ENCODE measurements around the gene GEMIN7.

GEMIN7 gene

GRCh38 chr19:45079063-45079910, at the start of gene GEMIN7:
TSS of gene GEMIN7 (plus strand) at chr19:45079260. CDS start at chr19:45090115, 10,855 bp downstream.
- no peak for DNase-seq (ENCODE audit: low spot score)

- DNase-seq (ENCODE audit: low spot score): no peak
These were observed 48.2 kb upstream of the GEMIN7 start for GRCh38 chr19:45030825-45031224.

DNA sequence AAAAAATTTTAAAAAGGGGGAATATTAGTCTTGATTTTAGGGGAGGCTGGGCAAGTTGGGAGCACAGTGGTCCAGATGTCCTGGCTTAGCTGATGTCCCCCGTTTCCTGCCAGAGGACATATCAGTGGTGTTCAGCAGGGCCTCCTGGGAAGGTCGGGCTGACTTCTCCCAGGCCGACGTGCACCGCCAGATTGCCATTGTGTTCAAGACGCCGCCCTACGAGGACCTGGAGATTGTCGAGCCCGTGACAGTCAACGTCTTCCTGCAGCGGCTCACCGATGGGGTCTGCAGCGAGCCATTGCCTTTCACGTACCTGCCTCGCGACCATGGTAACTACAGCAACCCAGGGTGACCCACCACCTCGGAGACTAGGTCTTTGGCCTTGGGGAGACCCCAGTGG, 46.6 kb upstream of the GEMIN7 start:
- no peak for DNase-seq (ENCODE audit: low spot score)

- DNase-seq (ENCODE audit: low spot score): no peak
These were observed 43.3 kb upstream of the GEMIN7 start for GRCh38 chr19:45035755-45036154.

DNA sequence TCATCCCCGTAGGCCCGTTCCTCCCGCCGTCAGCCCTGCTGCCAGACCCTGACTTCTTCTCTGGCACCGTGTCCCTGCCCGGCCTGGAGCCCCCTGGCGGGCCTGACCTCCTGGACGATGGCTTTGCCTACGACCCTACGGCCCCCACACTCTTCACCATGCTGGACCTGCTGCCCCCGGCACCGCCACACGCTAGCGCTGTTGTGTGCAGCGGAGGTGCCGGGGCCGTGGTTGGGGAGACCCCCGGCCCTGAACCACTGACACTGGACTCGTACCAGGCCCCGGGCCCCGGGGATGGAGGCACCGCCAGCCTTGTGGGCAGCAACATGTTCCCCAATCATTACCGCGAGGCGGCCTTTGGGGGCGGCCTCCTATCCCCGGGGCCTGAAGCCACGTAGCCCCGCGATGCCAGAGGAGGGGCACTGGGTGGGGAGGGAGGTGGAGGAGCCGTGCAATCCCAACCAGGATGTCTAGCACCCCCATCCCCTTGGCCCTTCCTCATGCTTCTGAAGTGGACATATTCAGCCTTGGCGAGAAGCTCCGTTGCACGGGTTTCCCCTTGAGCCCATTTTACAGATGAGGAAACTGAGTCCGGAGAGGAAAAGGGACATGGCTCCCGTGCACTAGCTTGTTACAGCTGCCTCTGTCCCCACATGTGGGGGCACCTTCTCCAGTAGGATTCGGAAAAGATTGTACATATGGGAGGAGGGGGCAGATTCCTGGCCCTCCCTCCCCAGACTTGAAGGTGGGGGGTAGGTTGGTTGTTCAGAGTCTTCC, 41.5 kb upstream of the GEMIN7 start:
- no peak for DNase-seq (ENCODE audit: low spot score)

GRCh38 chr19:45038931-45039893, 39.8 kb upstream of the GEMIN7 start, which contains the start of gene CLASRP:
TSS of gene CLASRP (plus strand) at chr19:45039045. CDS start at chr19:45040213, 1,168 bp downstream.
- DNase-seq (ENCODE audit: low spot score): peak; percentile 84

GRCh38 chr19:45040059-45040771, 38.8 kb upstream of the GEMIN7 start:
- no peak for DNase-seq (ENCODE audit: low spot score)

DNA sequence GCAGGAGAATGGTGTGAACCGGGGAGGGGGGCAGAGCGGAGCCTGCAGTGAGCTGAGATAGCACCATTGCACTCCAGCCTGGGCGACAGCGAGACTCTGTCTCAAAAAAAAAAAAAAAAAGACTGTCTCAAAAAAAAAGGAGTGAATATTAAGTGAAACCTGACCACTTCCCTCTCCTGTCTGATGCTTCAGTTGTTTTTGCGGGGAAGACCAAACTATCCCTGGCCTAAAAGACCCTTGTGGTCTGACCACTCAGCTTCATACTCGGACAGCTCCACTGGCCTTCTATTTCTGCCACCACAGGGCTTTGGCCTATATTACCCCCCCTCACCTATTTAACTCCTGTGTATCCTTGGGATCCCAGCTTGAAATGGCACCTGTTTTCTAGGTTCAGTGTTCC, 37.9 kb upstream of the GEMIN7 start:
- no peak for DNase-seq (ENCODE audit: low spot score)

GRCh38 chr19:45045671-45046353, 33.2 kb upstream of the GEMIN7 start:
- DNase-seq (ENCODE audit: low spot score): no peak

GRCh38 chr19:45046355-45046754, 32.7 kb upstream of the GEMIN7 start:
- DNase-seq (ENCODE audit: low spot score): no peak

DNA sequence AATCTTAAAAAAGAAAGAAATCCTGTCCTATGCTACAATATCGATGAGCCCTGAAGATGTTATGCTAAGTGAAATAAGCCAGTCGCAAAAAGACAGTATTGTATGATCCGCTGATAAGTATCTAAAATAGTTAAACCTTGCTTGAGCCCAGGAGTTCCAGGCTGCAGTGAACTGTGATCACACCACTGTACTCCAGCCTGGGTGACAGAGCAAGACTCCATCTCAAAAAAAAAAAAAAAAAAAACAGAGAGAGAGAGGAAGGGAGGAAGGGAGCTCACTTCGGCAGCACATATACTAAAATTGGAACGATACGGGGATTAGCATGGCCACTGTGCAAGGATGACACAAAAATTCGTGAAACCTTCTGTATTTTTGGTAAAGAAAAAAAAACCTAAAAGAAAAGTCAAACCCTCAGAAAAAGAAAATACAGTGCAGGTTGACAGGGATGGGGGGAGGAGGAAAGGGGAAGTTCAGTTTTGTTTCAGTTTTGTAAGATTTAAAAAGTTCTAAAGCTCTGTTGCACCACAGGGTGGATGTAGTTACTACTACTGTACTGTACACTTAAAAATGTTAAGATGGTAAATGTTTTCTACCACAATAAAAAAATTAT, 31.8 kb upstream of the GEMIN7 start:
- DNase-seq (ENCODE audit: low spot score): no peak

DNA sequence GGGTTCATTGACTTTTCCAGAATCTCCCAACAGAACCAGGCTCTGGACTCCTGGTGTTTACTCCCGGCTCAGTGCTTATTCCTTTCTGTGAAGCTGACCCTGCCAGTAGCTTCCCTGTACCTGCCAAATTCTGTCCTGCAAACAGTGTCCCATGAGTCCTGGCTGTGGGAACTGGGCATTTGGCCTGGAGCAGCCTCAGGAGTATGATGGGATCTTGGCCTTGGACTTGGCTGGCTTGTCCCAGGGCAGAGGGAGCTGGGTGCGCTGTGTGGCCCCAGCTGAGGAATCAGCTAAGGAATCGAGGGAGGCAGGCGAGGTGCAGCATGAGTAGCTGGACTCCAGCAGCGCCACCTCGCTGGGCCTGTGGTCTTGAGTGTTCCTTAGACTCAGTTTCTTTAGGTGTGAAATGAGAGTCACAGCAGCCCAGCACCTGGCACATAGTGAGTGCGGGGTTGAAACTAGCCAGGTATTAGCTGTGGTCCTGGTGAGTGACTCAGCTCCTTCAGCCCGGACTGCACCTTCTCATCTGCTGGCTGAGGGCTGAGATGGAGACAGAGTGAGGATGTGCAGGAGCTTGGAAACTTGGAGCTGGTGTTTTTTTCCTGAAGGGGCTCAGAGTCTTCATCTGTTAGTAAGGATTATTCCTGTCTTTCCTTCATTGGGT, 29.9 kb upstream of the GEMIN7 start:
- no peak for DNase-seq (ENCODE audit: low spot score)

DNA sequence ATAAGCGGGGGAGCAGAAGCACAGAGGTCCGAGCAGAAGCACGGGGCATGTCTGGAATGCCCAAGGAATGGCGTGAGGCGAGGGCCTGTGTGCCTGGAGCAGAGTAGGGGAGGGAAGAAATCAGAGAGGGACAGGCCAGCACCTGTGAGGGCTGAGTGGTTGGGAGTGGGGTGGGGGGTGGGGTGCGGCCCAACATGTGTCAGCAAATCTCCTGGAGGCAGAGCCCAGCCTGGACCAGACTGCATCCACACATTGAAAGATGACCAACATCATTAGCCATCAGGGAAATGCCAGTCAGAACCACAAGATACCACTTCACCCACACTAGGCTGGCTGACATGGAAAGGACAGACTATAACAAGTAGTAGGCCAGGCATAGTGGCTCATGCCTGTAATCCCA, 29.0 kb upstream of the GEMIN7 start:
- no peak for DNase-seq (ENCODE audit: low spot score)

GRCh38 chr19:45051929-45052579, 27.0 kb upstream of the GEMIN7 start:
- DNase-seq (ENCODE audit: low spot score): no peak

DNA sequence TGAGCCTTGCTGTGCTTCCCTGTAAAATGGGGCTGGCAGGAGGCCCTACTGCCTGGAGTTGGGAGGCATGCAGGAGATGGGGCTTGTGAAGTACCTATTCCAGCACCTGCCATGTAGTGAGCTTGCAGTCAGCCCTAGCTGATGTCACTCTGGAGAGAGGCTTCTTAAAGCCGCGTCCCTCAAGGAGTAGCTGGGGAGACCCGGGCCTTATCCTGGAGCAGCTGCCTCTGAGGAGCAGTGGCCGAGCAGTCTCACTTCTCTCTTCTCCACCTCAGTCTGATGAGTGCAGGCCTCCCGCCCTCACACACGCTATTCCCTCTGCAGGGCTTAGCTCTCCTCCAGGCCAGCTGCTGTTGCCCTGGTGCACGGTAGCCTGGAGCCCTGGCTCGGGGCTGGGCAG, 22.2 kb upstream of the GEMIN7 start:
- no peak for DNase-seq (ENCODE audit: low spot score)

GRCh38 chr19:45057444-45057843, 21.6 kb upstream of the GEMIN7 start:
- DNase-seq (ENCODE audit: low spot score): no peak

GRCh38 chr19:45058622-45059159, 20.4 kb upstream of the GEMIN7 start:
- DNase-seq (ENCODE audit: low spot score): no peak

DNA sequence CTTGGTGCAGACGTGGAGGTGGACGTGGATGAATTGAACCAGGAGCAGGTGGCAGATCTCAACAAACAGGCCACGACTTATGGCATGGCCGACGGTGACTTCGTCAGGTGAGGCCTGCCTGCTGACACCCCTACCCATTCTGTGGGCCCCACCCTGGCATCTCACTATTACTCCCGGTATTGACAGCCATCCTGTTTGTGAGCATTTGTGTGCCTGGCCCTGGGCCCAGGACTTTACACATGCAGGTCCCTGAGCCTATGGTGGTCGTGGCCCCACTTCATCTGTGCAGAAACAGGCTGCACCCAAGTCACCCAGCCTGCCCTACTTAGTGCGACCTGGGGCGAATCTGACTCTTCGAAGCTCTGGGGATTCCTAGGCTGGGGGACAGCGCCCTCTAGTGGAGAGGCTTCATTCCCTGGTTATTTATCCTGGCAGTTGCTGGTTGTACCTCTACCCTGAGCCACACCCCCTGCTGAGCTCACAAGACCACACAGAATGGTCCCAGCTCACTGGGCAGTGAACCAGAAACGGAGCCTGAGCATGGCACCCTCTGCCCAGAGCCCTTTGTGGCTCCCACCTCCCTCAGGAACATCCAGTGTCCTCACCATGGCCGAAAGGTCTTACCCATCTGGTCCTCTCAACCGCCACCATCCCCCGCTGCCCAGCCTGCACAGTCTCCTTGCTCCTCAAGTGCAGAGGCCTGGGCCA, 19.6 kb upstream of the GEMIN7 start:
- peak; percentile 72 for DNase-seq (ENCODE audit: low spot score)

All from COLO829 (cell line).